GM18526 (cell line): Measurements from ENCODE around the gene SDCCAG8.

Experiments used
- POLR2A ChIP-seq: IDR thresholded peaks from 3 replicates; pipeline ENCODE4 v1.6.1; 2011; ENCODE audit not compliant: insufficient read length; ENCODE audit errors: extremely low read depth

SDCCAG8 gene

GRCh38 chr1:243294723-243295121 is 38.9 kb downstream of the SDCCAG8 start:
- TF ChIP-seq POLR2A, result no peak

GRCh38 chr1:243299069-243299468 is 43.2 kb downstream of the SDCCAG8 start:
- TF ChIP-seq POLR2A, result no peak

- no peak for TF ChIP-seq POLR2A
These were observed 45.2 kb downstream of the SDCCAG8 start for GRCh38 chr1:243301059-243301458.

GRCh38 chr1:243311809-243312208 is 56.0 kb downstream of the SDCCAG8 start:
- TF ChIP-seq POLR2A, result no peak

- no peak for TF ChIP-seq POLR2A
These were observed 57.3 kb downstream of the SDCCAG8 start for GRCh38 chr1:243312952-243313634.

GRCh38 chr1:243313635-243314536 is 58.0 kb downstream of the SDCCAG8 start:
- no peak for TF ChIP-seq POLR2A

- TF ChIP-seq POLR2A, result no peak
These were observed 59.6 kb downstream of the SDCCAG8 start for GRCh38 chr1:243315455-243315854.

GRCh38 chr1:243315893-243316292 is 60.1 kb downstream of the SDCCAG8 start:
- TF ChIP-seq POLR2A, result no peak

GRCh38 chr1:243316366-243316989 is 60.6 kb downstream of the SDCCAG8 start:
- no peak for TF ChIP-seq POLR2A

GRCh38 chr1:243320224-243320623 is 64.4 kb downstream of the SDCCAG8 start:
- TF ChIP-seq POLR2A, result no peak

GRCh38 chr1:243322326-243322725 is 66.5 kb downstream of the SDCCAG8 start:
- no peak for TF ChIP-seq POLR2A

- TF ChIP-seq POLR2A, result no peak
These were observed 67.7 kb downstream of the SDCCAG8 start for GRCh38 chr1:243323491-243323890.

- no peak for TF ChIP-seq POLR2A
These were observed 69.6 kb downstream of the SDCCAG8 start for GRCh38 chr1:243325305-243325890.

- TF ChIP-seq POLR2A, result no peak
These were observed 76.6 kb downstream of the SDCCAG8 start for GRCh38 chr1:243332440-243332839.

- no peak for TF ChIP-seq POLR2A
These were observed 79.5 kb downstream of the SDCCAG8 start for GRCh38 chr1:243335292-243335691.
